Fibroblast of lung (primary cell): ENCODE results near the gene HIRIP3. TPM values are rescaled to one million over a fixed set of nuclear protein-coding genes. Genes with fewer than 3 reads are reported as not detected.

Experiments
- DNase-seq, 2 donors: peaks; one replicate each; pipeline versions ENCODE4 v3.0.0 to v3.0.0-alpha.2; 2010; ENCODE audit warnings: low read depth in 2 of 2
- H2AFZ ChIP-seq: 2 replicates; pipeline ENCODE4 v1.5.1; 2012; ENCODE audit warnings: low read length, control low read depth, inconsistent platforms
- H3K27ac ChIP-seq: 2 replicates; pipeline ENCODE4 v1.5.1; 2011; ENCODE audit warnings: low read length, control low read depth; ENCODE audit not compliant: insufficient read depth
- H3K27me3 ChIP-seq: 2 replicates; pipeline ENCODE4 v1.5.1; 2011; ENCODE audit warnings: mild to moderate bottlenecking, low read length; ENCODE audit not compliant: control insufficient read depth, insufficient read depth
- H3K36me3 ChIP-seq: 2 replicates; pipeline ENCODE4 v1.5.1; 2011; ENCODE audit warnings: low read length; ENCODE audit not compliant: control insufficient read depth, insufficient read depth
- H3K4me1 ChIP-seq: 2 replicates; pipeline ENCODE4 v1.5.1; 2011; ENCODE audit warnings: low read length; ENCODE audit not compliant: control insufficient read depth, insufficient read depth; ENCODE audit errors: extremely low read depth
- H3K4me2 ChIP-seq: 2 replicates; pipeline ENCODE4 v1.5.1; 2011; ENCODE audit warnings: low read length, control low read depth; ENCODE audit not compliant: insufficient read depth; ENCODE audit errors: extremely low read depth
- H3K4me3 ChIP-seq, 4 experiments: fragments of 200-600 bp in 1 of 4; sonication (generic) in 1 of 4; replicated peaks in 1 of 4; 2 replicates each; pipeline ENCODE4 v1.5.1; 2011 to 2016; ENCODE audit warnings: low read length in 4 of 4, low read depth in 3 of 4, mild to moderate bottlenecking in 3 of 4, control low read depth in 2 of 4, inconsistent platforms in 1 of 4, mixed read lengths in 1 of 4; ENCODE audit not compliant: insufficient read depth in 1 of 4; ENCODE audit errors: control extremely low read depth in 1 of 4
- H3K79me2 ChIP-seq: 2 replicates; pipeline ENCODE4 v1.5.1; 2012; ENCODE audit warnings: mild to moderate bottlenecking, low read length, inconsistent platforms; ENCODE audit not compliant: control insufficient read depth, insufficient read depth
- H3K9ac ChIP-seq: 2 replicates; pipeline ENCODE4 v1.5.1; 2011; ENCODE audit warnings: mild to moderate bottlenecking, low read length, control low read depth; ENCODE audit not compliant: insufficient read depth
- H3K9me3 ChIP-seq: 2 replicates; pipeline ENCODE4 v1.5.1; 2012; ENCODE audit warnings: low read depth, low read length; ENCODE audit not compliant: control insufficient read depth, insufficient read depth
- H4K20me1 ChIP-seq: 2 replicates; pipeline ENCODE4 v1.5.1; 2011; ENCODE audit warnings: low read length; ENCODE audit not compliant: control insufficient read depth, insufficient read depth; ENCODE audit errors: extremely low read depth
- CTCF ChIP-seq, 2 donors: IDR thresholded peaks in 1 of 2; conservative IDR thresholded peaks in 1 of 2; 1 replicate in 1 of 2; 2 replicates in 1 of 2; pipeline ENCODE4 v1.5.1; 2011 to 2012; ENCODE audit warnings: low read length in 2 of 2, control low read depth in 1 of 2, inconsistent platforms in 1 of 2, low read depth in 1 of 2, mild to moderate bottlenecking in 1 of 2
- EZH2 ChIP-seq: IDR thresholded peaks from 2 replicates; pipeline ENCODE4 v1.5.1; 2012; ENCODE audit warnings: low read length, control low read depth, mild to moderate bottlenecking; ENCODE audit errors: missing control alignments
- polyA plus RNA-seq, 2 donors: library from polyadenylated mRNA; depleted of rRNA in 1 of 2; stranded (reverse) in 1 of 2; unstranded in 1 of 2; fragments of >200 nt; gene quantifications; 2 replicates each; pipeline ENCODE4 v1.2.1, GENCODE V29; 2011 to 2012; ENCODE audit warnings: missing spikeins in 1 of 2
- total RNA-seq: library from RNA; depleted of rRNA; stranded (reverse); fragments of >200 nt; gene quantifications from 2 replicates; pipeline ENCODE4 v1.2.1, GENCODE V29; 2014

Gene HIRIP3
- total and polyA plus RNA-seq, 2 donors (not counting 1 experiment from before 2014, with no cell fraction given): 3.0 to 7.9 TPM

GRCh38 chr16:30002614-30003346 is 7.4 kb upstream of the HIRIP3 start:
- no peak for DNase-seq
- Histone ChIP-seq H4K20me1 (no peaks in the 10 kb centered on the region), H2AFZ (no peak overlapping the region)

GRCh38 chr16:30000735-30001631 is 5.6 kb upstream of the HIRIP3 start:
- no peak overlapping the region for H3K9ac ChIP-seq
- H2AFZ ChIP-seq: no peak overlapping the region
- H3K4me1 ChIP-seq: peaks cover 4% of the 10 kb centered on the region
- no peak overlapping the region for H3K4me2 ChIP-seq
- no peak overlapping the region for H3K27ac ChIP-seq
- H3K9me3 ChIP-seq: no peaks in the 10 kb centered on the region
- H4K20me1 ChIP-seq: no peaks in the 10 kb centered on the region
- no peaks in the 10 kb centered on the region for H3K27me3 ChIP-seq
- DNase-seq: no peak
- H3K4me3 ChIP-seq: no peak overlapping the region
- H3K79me2 ChIP-seq: peaks cover 6% of the 10 kb centered on the region
- peaks cover 8% of the 10 kb centered on the region for H3K36me3 ChIP-seq
- TF ChIP-seq EZH2 (no peak), CTCF (conservative IDR thresholded peaks at IDR 0.05 in 1 of 2, IDR thresholded peaks at IDR 0.05 in 1 of 2; ENCODE audit: low read depth in 1 of 2, low read length in 2 of 2) (peak in 1 of 2 donors; percentile 10)

More at GRCh38 chr16:30002614-30003346, 7.4 kb upstream of the HIRIP3 start:
- no peak overlapping the region for H3K4me3 ChIP-seq
- no peak overlapping the region for H3K27ac ChIP-seq
- TF ChIP-seq CTCF (conservative IDR thresholded peaks at IDR 0.05 in 1 of 2, IDR thresholded peaks at IDR 0.05 in 1 of 2; ENCODE audit: low read depth in 1 of 2, low read length in 2 of 2) (no peak), EZH2 (no peak)
- no peak overlapping the region for H3K4me2 ChIP-seq
- H3K27me3 ChIP-seq: no peaks in the 10 kb centered on the region
- no peaks in the 10 kb centered on the region for H3K79me2 ChIP-seq
- no peaks in the 10 kb centered on the region for H3K9me3 ChIP-seq
- H3K36me3 ChIP-seq: peaks cover 10% of the 10 kb centered on the region
- no peaks in the 10 kb centered on the region for H3K4me1 ChIP-seq
- H3K9ac ChIP-seq: no peak overlapping the region

GRCh38 chr16:29999605-30000004 is 4.2 kb upstream of the HIRIP3 start:
- Histone ChIP-seq H3K27me3 (no peaks in the 10 kb centered on the region), H3K4me1 (peaks cover 11% of the 10 kb centered on the region), H2AFZ (no peak overlapping the region), H3K4me2 (no peak overlapping the region), H3K4me3 (no peak overlapping the region), H3K9ac (no peak overlapping the region), H4K20me1 (no peaks in the 10 kb centered on the region), H3K27ac (no peak overlapping the region), H3K36me3 (peaks cover 7% of the 10 kb centered on the region), H3K9me3 (no peaks in the 10 kb centered on the region), H3K79me2 (peaks cover 6% of the 10 kb centered on the region)
- no peak for DNase-seq
- no peak for TF ChIP-seq CTCF (conservative IDR thresholded peaks at IDR 0.05 in 1 of 2, IDR thresholded peaks at IDR 0.05 in 1 of 2; ENCODE audit: low read depth in 1 of 2, low read length in 2 of 2)
- TF ChIP-seq EZH2: no peak
